ENCODE data around the gene CKS2. TPM values are rescaled to one million over a fixed set of nuclear protein-coding genes. Genes with fewer than 3 reads are reported as not detected.

The CKS2 gene
- total and polyA plus RNA-seq, 3 experiments from 2014 or later, result 21.2 to 253 (median 252) TPM

DNA sequence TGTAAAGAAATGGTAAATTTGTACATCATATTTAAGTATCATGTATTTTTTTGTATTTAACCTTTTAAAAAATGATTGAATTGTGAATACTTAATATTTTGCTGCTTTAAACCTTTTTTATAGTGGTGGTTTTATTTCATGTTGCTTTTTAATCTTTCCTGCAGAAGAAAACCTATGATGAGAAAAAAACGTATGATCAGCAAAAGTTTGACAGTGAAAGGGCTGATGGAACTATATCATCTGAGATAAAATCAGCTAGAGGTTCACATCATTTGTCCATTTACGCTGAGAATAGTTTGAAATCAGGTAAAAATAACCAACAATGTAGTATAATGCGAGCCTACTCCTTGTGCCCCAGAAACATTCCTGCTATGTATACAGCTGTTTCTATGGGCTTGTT is 14.7 kb downstream of the CKS2 start:
- no peak for DNase-seq
- Mint-ChIP-seq H3K27ac (peak overlapping the region in 4 of 8 donors; percentile 16 to 45 (median 17)), H3K27me3 (no peaks in the 10 kb centered on the region), H3K9me3 (no peaks in the 10 kb centered on the region), H3K4me3 (no peak overlapping the region), H3K36me3 (peaks cover 4 to 94% (median 13%) of the 10 kb centered on the region in 3 donors), H3K4me1 (peaks cover 41 to 58% (median 50%) of the 10 kb centered on the region in 3 donors)
- no peaks in the 10 kb centered on the region for H3K9me3 ChIP-seq (ENCODE audit: low read length)
- peaks cover 34% of the 10 kb centered on the region for H3K36me3 ChIP-seq (ENCODE audit: insufficient read depth, low read length)
- H3K27ac ChIP-seq (ENCODE audit: low read depth, low read length), result no peak overlapping the region
- no peaks in the 10 kb centered on the region for H3K27me3 ChIP-seq (ENCODE audit: insufficient read depth, low read length, poor library complexity, severe bottlenecking)
- CTCF ChIA-PET, result interaction anchor here (1.5 kb wide), 1 partner anchor 223 kb away, joined by 6 read pairs; no protein-coding TSS in a partner anchor
- no peak overlapping the region for H3K4me3 ChIP-seq (ENCODE audit: low read length)
- H3K4me1 ChIP-seq (ENCODE audit: insufficient read depth, low read length), result peaks cover 20% of the 10 kb centered on the region
- POLR2A ChIA-PET, result no interaction called here

- H3K4me3 Mint-ChIP-seq, result no peak overlapping the region
- H3K36me3 Mint-ChIP-seq, result peaks cover 8 to 93% (median 8%) of the 10 kb centered on the region in 3 donors
- CTCF ChIA-PET, result no interaction called here
- no peaks in the 10 kb centered on the region for H3K27me3 Mint-ChIP-seq
- H3K27me3 ChIP-seq (ENCODE audit: insufficient read depth, low read length, poor library complexity, severe bottlenecking), result no peaks in the 10 kb centered on the region
- no peak overlapping the region for H3K27ac Mint-ChIP-seq
- no peak overlapping the region for H3K27ac ChIP-seq (ENCODE audit: low read depth, low read length)
- peaks cover 12% of the 10 kb centered on the region for H3K4me1 ChIP-seq (ENCODE audit: insufficient read depth, low read length)
- H3K9me3 ChIP-seq (ENCODE audit: low read length), result no peaks in the 10 kb centered on the region
- POLR2A ChIA-PET, result no interaction called here
- H3K9me3 Mint-ChIP-seq, result no peaks in the 10 kb centered on the region
- DNase-seq, result no peak
- H3K4me1 Mint-ChIP-seq, result peaks cover 24 to 44% (median 33%) of the 10 kb centered on the region in 3 donors
- peaks cover 44% of the 10 kb centered on the region for H3K36me3 ChIP-seq (ENCODE audit: insufficient read depth, low read length)
- no peak overlapping the region for H3K4me3 ChIP-seq (ENCODE audit: low read length)
Observed at GRCh38 chr9:89328064-89328463, 17.1 kb downstream of the CKS2 start.

DNA sequence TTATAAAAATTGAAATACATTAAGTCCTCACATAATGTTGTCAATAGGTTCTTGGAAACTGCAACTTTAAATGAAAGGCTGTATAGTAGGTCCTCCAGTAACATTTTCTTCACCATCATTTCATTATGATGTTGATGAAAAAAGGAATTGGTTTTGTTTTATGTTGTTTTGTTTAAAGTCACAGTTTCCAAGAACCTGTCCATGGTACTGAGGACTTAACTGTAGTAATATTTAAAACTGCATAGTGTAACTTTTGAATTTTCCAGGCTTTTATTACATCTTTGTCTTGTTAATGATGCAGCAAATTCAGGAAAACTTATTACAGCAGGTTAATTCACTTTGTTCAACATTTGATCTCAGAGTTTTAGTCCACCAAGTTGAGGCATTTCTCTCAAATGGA is 18.9 kb downstream of the CKS2 start:
- no peak overlapping the region for H3K4me3 ChIP-seq (ENCODE audit: low read length)
- peaks cover 15 to 93% (median 16%) of the 10 kb centered on the region in 3 donors for H3K36me3 Mint-ChIP-seq
- CTCF ChIA-PET, result interaction anchor here (1.2 kb wide), 1 partner anchor 11 kb away, joined by 3 read pairs; the partner anchor contains the start of gene SECISBP2
- H3K27me3 Mint-ChIP-seq, result no peaks in the 10 kb centered on the region
- H3K27ac ChIP-seq (ENCODE audit: low read depth, low read length), result no peak overlapping the region
- peaks cover 60% of the 10 kb centered on the region for H3K36me3 ChIP-seq (ENCODE audit: insufficient read depth, low read length)
- no peaks in the 10 kb centered on the region for H3K4me1 ChIP-seq (ENCODE audit: insufficient read depth, low read length)
- no peak for DNase-seq
- no peaks in the 10 kb centered on the region for H3K9me3 ChIP-seq (ENCODE audit: low read length)
- H3K27me3 ChIP-seq (ENCODE audit: insufficient read depth, low read length, poor library complexity, severe bottlenecking), result no peaks in the 10 kb centered on the region
- POLR2A ChIA-PET, result no interaction called here
- no peaks in the 10 kb centered on the region for H3K9me3 Mint-ChIP-seq
- peaks cover 10 to 26% (median 23%) of the 10 kb centered on the region in 3 donors for H3K4me1 Mint-ChIP-seq
- H3K4me3 Mint-ChIP-seq, result no peak overlapping the region
- peak overlapping the region in 1 of 8 donors; percentile 35 for H3K27ac Mint-ChIP-seq

DNA sequence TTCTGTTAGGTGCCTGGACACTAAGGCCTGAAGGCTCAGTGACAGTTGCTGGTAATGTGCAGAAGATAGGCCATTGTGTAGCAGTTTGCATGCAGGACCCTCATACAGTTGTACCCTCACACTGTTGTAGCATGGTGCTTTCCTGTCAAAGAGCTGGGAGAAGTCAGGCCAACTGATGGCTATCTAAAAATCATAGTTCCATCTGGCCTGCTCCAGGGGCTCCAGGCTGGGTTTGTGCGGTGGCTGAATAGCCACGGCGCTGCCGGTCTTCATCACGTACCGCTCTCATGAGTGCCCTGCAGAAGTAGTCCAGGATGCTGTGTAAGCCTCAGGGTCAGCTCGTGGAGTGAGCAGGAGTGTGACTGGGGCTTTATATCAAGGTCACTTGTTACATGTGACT is 19.5 kb downstream of the CKS2 start:
- peaks cover 15 to 92% (median 16%) of the 10 kb centered on the region in 3 donors for H3K36me3 Mint-ChIP-seq
- no peak overlapping the region for H3K27ac Mint-ChIP-seq
- ChIA-PET CTCF (interaction anchor here (1.6 kb wide), 1 partner anchor 219 kb away, joined by 3 read pairs; no protein-coding TSS in a partner anchor), POLR2A (no interaction called here)
- no peak overlapping the region for H3K27ac ChIP-seq (ENCODE audit: low read depth, low read length)
- H3K27me3 ChIP-seq (ENCODE audit: insufficient read depth, low read length, poor library complexity, severe bottlenecking), result no peaks in the 10 kb centered on the region
- no peaks in the 10 kb centered on the region for H3K27me3 Mint-ChIP-seq
- peaks cover 10 to 20% (median 17%) of the 10 kb centered on the region in 3 donors for H3K4me1 Mint-ChIP-seq
- no peak for DNase-seq
- no peak overlapping the region for H3K4me3 Mint-ChIP-seq
- H3K9me3 ChIP-seq (ENCODE audit: low read length), result no peaks in the 10 kb centered on the region
- H3K4me1 ChIP-seq (ENCODE audit: insufficient read depth, low read length), result no peaks in the 10 kb centered on the region
- peaks cover 60% of the 10 kb centered on the region for H3K36me3 ChIP-seq (ENCODE audit: insufficient read depth, low read length)
- H3K9me3 Mint-ChIP-seq, result no peaks in the 10 kb centered on the region
- no peak overlapping the region for H3K4me3 ChIP-seq (ENCODE audit: low read length)

GRCh38 chr9:89339807-89340206 is 28.8 kb downstream of the CKS2 start:
- no peak overlapping the region for H3K4me3 Mint-ChIP-seq
- peak overlapping the region in 1 of 8 donors; percentile 33 for H3K27ac Mint-ChIP-seq
- ChIA-PET CTCF (no interaction called here), POLR2A (no interaction called here)
- H3K9me3 ChIP-seq (ENCODE audit: low read length), result no peaks in the 10 kb centered on the region
- no peaks in the 10 kb centered on the region for H3K9me3 Mint-ChIP-seq
- DNase-seq, result no peak
- no peak overlapping the region for H3K27ac ChIP-seq (ENCODE audit: low read depth, low read length)
- H3K27me3 ChIP-seq (ENCODE audit: insufficient read depth, low read length, poor library complexity, severe bottlenecking), result no peaks in the 10 kb centered on the region
- peaks cover 70% of the 10 kb centered on the region for H3K36me3 ChIP-seq (ENCODE audit: insufficient read depth, low read length)
- H3K4me3 ChIP-seq (ENCODE audit: low read length), result no peak overlapping the region
- no peaks in the 10 kb centered on the region for H3K4me1 ChIP-seq (ENCODE audit: insufficient read depth, low read length)
- H3K27me3 Mint-ChIP-seq, result no peaks in the 10 kb centered on the region
- peaks cover 29 to 93% (median 46%) of the 10 kb centered on the region in 3 donors for H3K36me3 Mint-ChIP-seq
- peaks cover 13 to 42% (median 23%) of the 10 kb centered on the region in 3 donors for H3K4me1 Mint-ChIP-seq

GRCh38 chr9:89340332-89340731 is 29.3 kb downstream of the CKS2 start:
- peaks cover 34 to 94% (median 50%) of the 10 kb centered on the region in 3 donors for H3K36me3 Mint-ChIP-seq
- no peaks in the 10 kb centered on the region for H3K27me3 Mint-ChIP-seq
- POLR2A ChIA-PET, result no interaction called here
- H3K4me1 ChIP-seq (ENCODE audit: insufficient read depth, low read length), result no peaks in the 10 kb centered on the region
- CTCF ChIA-PET, result no interaction called here
- no peak overlapping the region for H3K27ac ChIP-seq (ENCODE audit: low read depth, low read length)
- H3K4me3 Mint-ChIP-seq, result no peak overlapping the region
- peaks cover 13 to 47% (median 23%) of the 10 kb centered on the region in 3 donors for H3K4me1 Mint-ChIP-seq
- H3K27ac Mint-ChIP-seq, result peak overlapping the region in 3 of 8 donors; percentile 30 to 34 (median 33)
- no peaks in the 10 kb centered on the region for H3K9me3 ChIP-seq (ENCODE audit: low read length)
- no peak overlapping the region for H3K4me3 ChIP-seq (ENCODE audit: low read length)
- DNase-seq, result no peak
- H3K9me3 Mint-ChIP-seq, result no peaks in the 10 kb centered on the region
- peaks cover 75% of the 10 kb centered on the region for H3K36me3 ChIP-seq (ENCODE audit: insufficient read depth, low read length)
- no peaks in the 10 kb centered on the region for H3K27me3 ChIP-seq (ENCODE audit: insufficient read depth, low read length, poor library complexity, severe bottlenecking)

DNA sequence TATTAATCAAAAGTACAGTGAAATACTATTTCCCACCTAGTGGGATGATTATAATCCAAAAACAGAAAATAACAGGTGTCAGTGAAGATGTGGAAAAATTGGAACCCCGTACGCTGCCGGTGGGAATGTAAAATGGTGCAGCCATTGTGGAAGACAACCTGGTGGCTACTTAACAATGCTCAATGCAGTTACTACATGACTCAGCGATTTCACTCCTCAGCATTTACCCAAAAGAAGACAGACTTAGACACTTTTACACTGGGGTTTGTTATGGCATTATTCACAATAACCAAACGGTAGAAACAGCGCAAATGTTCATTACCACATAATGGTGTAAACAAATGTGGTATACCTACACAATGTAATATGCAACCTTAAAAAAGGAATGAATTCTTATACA is 31.2 kb downstream of the CKS2 start:
- Mint-ChIP-seq H3K4me1 (peaks cover 16 to 59% (median 23%) of the 10 kb centered on the region in 3 donors), H3K27ac (peak overlapping the region in 1 of 8 donors; percentile 68), H3K4me3 (no peak overlapping the region), H3K27me3 (no peaks in the 10 kb centered on the region), H3K9me3 (no peaks in the 10 kb centered on the region), H3K36me3 (peaks cover 35 to 97% (median 59%) of the 10 kb centered on the region in 3 donors)
- Histone ChIP-seq H3K27me3 (ENCODE audit: insufficient read depth, low read length, poor library complexity, severe bottlenecking) (no peaks in the 10 kb centered on the region), H3K9me3 (ENCODE audit: low read length) (no peaks in the 10 kb centered on the region), H3K36me3 (ENCODE audit: insufficient read depth, low read length) (peaks cover 83% of the 10 kb centered on the region), H3K4me3 (ENCODE audit: low read length) (no peak overlapping the region), H3K27ac (ENCODE audit: low read depth, low read length) (no peak overlapping the region), H3K4me1 (ENCODE audit: insufficient read depth, low read length) (no peaks in the 10 kb centered on the region)
- POLR2A ChIA-PET, result no interaction called here
- CTCF ChIA-PET, result interaction anchor here (0.7 kb wide), 1 partner anchor 207 kb away, joined by 3 read pairs; no protein-coding TSS in a partner anchor
- DNase-seq, result no peak

DNA sequence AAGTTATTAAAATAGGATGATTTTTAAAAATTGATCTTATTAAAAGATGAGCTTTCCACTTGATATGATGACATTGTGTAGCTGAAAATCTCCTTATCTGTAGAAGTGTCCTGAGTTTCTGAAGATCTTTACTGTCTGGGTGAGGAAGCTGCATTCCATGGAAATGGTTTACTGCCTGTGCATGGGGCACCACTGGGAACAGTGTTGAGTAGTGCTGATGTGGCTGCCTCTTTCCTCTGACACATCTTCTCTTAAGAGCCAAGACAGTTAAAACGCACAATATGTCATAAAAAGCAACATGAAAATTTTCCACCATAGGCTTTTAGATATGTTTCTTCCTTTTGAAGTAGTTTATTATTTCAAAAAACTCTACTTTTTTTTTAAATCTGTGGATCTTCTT is 32.0 kb downstream of the CKS2 start:
- ChIA-PET CTCF (no interaction called here), POLR2A (no interaction called here)
- Histone ChIP-seq H3K9me3 (ENCODE audit: low read length) (no peaks in the 10 kb centered on the region), H3K36me3 (ENCODE audit: insufficient read depth, low read length) (peaks cover 81% of the 10 kb centered on the region), H3K4me1 (ENCODE audit: insufficient read depth, low read length) (no peaks in the 10 kb centered on the region), H3K27ac (ENCODE audit: low read depth, low read length) (no peak overlapping the region), H3K4me3 (ENCODE audit: low read length) (no peak overlapping the region), H3K27me3 (ENCODE audit: insufficient read depth, low read length, poor library complexity, severe bottlenecking) (no peaks in the 10 kb centered on the region)
- H3K27ac Mint-ChIP-seq, result peak overlapping the region in 1 of 8 donors; percentile 36
- no peak for DNase-seq
- peaks cover 35 to 96% (median 57%) of the 10 kb centered on the region in 3 donors for H3K36me3 Mint-ChIP-seq
- no peaks in the 10 kb centered on the region for H3K9me3 Mint-ChIP-seq
- peaks cover 16 to 59% (median 23%) of the 10 kb centered on the region in 3 donors for H3K4me1 Mint-ChIP-seq
- H3K4me3 Mint-ChIP-seq, result no peak overlapping the region
- H3K27me3 Mint-ChIP-seq, result no peaks in the 10 kb centered on the region
